HK-2 (cell line): ENCODE results near the gene OR2B2.
A peak's percentile ranks its signal among the peaks of the same experiment; 100 is the strongest.

Experiments
- DNase-seq: peaks from one replicate; pipeline ENCODE4 v3.0.0-alpha.2; 2018; ENCODE audit not compliant: unreplicated experiment

OR2B2 gene

DNA sequence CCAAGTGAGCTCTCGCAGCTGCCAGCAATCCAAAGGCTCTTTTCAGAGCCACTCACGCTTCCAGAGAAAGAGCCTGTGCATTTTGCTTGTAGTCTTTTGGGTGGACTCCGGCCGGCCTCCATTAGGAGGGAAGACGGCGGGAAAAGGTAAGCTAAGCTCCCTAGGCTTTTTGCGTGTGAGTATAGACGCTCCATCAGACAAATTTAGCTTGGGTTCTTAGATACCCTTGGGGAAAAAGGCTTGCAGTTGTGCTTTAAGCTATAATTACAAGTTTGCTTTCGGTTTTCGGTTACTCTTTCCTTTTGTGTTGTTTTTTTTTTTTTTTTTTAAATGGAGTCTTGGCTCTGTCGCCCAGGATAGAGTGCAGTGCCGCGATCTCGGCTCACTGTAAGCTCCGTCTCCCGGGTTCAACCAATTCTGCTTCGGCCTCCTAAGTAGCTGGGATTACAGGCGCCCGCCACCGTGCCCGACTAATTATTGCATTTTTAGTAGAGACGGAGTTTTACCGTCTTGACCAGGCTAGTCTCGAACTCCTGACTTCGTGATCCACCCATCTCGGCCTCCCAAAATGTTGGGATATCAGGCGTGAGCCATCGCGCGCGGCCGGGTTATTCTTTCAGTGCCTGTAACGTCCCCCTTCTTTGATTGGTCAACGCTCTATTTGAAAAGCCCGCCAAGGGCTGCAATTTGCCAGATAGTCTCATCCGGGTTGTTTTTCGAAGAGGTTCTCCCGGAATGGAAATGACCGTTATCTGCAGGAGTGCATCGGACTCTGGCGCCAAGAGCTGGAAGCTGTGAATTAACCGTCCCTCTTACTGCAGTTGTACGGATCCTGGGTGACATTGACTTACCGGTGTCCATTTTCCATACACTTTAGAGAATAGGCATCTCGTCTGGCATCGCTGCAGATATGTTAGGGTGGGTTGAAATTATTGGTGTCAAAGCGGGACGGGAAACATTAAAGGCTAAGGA is 18.1 kb downstream of the OR2B2 start:
- peak; percentile 90 for DNase-seq

DNA sequence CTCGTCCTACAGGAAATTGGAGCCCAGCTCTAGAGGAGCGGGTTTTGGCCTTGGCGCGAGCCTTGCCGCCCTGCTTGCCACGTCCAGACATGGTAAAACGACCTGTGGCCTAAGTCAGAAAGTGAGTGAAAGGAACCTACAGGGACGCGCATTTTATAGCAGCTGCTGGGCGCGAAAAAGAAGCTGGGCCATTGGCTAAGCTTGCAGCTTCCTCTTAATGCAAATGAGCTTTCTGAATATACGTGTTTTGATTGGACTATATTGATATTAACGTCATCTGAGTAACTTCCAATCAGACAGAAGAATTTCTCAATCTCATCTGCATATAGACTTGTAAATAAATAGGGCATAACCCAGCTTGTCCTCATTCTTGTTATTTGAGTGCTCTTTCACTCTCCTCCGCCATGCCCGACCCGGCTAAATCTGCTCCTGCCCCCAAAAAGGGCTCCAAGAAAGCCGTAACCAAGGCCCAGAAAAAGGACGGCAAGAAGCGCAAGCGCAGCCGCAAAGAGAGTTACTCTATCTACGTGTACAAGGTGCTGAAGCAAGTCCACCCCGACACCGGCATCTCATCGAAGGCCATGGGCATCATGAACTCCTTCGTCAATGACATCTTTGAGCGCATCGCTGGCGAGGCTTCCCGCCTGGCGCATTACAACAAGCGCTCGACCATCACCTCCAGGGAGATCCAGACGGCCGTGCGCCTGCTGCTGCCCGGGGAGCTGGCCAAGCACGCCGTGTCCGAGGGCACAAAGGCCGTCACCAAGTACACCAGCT is 18.9 kb downstream of the OR2B2 start:
- peak; percentile 95 for DNase-seq

DNA sequence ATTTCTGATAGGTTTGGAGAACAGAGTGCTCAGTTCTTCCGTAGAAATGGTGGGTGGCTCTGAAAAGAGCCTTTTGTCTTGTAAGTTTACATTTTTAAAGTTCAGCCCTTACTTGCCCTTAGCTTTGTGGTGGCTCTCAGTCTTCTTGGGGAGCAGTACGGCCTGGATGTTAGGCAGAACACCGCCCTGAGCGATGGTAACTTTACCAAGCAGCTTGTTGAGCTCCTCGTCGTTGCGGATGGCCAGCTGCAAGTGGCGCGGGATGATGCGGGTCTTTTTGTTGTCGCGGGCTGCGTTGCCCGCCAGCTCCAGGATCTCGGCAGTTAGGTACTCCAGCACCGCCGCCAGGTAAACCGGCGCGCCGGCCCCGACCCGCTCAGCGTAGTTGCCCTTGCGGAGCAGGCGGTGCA is 19.5 kb downstream of the OR2B2 start:
- DNase-seq, result no peak

DNA sequence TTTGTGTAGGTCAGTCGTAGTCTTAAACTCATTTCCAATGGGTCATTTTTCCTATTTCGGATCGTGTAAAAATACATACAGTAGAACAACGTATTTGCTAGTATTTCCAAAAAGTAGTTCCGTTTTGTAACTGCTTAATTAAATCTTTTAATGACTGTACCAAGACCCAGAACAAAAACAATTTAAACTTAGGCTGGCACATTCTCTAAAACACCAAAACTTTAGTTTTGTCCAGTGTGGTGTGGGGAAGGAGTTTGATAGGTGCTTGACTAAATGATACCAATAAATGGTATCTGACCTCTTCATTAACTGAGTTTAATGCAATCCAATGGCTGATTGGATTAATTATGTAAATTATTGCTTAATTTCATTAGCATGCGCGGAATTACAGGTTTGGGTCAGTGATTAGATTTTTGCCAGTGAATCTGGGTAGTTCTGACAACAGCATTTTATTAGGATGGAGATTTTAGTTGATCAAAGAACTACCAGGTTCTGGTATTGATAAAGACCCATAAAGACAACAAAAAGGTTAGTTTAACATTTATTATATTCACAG is 20.8 kb downstream of the OR2B2 start:
- no peak for DNase-seq

DNA sequence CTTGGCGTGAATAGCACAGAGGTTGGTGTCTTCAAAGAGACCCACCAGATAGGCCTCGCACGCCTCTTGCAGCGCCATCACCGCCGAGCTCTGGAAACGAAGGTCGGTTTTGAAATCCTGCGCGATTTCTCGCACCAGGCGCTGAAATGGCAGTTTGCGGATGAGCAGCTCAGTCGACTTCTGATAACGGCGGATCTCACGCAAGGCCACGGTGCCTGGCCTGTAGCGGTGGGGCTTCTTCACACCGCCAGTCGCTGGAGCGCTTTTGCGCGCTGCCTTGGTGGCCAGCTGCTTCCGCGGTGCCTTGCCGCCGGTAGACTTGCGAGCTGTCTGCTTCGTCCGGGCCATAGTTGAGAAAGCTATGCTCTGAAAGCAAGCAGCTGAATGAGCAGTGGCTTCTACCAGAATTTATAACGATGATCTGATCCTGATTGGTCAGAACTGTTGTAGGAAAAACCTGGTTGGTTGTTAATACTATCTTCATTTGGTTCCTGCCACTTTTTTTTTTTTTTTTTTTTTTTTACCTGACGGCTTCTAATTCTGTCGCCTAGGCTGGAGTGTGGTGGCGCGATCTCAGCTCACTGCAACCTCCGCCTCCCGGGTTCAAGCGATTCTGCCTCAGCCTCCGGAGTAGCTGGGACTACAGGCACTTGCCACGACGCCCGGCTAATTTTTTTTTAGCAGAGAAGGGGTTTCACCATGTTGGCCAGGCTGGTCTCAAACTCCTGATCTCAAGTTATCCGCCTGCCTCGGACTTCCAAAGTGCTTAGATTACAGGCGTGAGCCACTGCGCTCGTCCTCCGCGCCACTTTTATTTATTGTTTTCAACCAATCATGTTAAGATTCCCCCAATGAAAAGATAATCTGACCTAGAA is 21.5 kb downstream of the OR2B2 start:
- DNase-seq, result peak; percentile 69

DNA sequence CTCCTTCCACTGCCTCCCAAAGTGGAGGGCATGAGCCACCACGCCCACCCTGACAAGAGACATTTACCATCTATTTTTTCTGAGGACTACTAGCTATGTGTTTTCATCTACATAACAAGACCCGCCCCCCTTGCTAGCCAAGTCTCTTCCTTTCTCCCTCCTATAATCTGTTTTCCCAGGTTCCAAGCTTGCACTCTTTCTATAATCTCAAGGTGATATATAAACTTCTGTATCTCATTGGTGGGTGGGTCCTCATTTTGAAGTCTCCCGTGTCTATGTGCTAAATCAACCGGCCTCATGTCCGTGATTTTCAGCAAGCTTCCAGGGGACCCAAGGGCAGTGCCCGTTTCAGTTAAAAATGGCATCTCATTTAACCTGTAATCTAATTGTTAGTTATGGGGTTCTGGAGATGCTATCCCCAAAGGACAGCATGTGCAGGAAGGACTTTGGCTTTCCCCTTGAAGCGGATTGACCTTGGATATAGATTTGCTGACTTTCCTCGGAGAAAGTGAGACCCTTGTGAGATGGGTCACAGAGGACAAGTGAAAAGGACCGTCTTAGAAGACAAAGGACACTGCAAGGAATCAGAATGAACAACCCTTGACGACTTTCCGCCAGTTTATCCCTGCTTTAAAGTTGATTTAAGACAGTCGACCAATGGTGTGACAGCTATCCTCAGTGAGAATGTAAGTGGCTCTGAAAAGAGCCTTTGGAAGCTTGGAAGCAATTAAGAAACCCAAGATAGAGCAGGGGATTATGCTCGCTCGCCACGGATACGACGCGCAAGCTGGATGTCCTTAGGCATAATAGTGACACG is 22.4 kb downstream of the OR2B2 start:
- no peak for DNase-seq

DNA sequence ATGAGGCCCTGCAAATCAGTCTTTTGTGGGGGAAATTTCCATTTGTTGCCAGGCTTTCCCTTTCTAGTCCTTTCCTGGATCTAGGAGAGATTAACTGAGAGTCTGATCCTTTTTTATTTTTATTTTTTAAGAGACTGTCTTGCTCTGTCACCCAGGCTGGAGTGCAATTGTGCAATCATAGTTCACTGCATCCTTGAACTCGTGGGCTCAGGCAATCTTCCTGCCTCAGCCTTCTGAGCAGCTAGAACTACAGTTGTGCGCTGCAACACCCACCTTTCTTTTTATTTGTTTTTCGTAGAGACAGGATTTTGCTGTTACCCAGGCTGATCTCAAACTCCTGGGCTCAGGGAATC is 22.9 kb downstream of the OR2B2 start:
- no peak for DNase-seq

DNA sequence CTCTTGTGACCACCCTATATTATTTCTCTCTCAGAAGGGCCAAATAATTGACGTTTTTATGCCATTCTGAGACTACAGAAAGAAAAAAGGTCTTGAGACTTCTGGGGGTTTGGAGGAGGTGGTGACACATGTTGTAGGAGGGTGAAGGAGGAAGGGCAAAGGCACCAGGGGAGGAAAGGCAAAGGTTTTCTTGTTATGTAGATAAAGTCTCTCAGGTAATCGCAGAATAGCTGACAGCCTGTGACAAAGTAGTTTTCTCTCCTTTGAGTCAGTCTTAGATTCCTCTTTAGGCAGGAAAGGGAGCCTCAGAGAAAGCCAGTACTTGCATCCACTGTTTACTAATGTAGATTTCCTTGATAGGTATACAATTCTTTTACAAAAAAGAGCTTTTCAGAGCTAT is 23.6 kb downstream of the OR2B2 start:
- no peak for DNase-seq

DNA sequence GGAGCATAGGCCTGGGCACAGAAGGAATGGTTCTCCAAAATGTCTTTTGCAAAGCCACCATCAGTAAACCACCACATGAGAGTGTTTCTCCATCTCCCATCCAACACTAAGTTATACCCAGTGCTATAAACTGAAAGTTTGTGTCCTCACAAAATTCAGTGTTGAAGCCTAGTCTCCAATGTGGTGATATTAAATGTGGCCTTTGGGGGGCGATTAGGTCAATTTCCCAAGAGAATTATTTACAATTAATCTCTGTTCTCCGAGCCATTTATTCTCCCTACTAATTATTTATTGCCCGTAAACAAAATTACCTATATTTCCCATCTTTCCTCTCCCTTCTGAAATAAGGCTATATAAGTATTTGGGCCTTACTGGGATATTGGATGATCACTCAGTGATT is 26.1 kb downstream of the OR2B2 start:
- DNase-seq, result no peak

DNA sequence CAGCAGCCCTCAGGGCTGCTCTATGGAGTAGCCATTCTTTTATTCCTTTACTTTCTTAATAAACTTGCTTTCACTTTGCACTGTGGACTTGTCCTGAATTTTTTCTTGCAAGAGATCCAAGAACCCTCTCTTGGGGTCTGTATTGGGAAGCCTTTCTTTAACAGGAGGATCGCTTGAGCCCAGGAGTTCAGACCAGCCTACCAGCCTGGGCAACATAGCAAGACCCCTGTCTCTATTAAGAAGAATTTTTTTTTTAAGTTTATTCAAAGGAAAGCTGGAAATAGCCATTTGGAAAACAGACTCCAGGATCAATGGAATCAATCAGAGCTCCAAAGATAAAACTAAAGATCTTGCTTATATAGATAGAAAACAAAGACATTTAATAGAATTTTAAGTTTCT is 29.1 kb downstream of the OR2B2 start:
- no peak for DNase-seq

DNA sequence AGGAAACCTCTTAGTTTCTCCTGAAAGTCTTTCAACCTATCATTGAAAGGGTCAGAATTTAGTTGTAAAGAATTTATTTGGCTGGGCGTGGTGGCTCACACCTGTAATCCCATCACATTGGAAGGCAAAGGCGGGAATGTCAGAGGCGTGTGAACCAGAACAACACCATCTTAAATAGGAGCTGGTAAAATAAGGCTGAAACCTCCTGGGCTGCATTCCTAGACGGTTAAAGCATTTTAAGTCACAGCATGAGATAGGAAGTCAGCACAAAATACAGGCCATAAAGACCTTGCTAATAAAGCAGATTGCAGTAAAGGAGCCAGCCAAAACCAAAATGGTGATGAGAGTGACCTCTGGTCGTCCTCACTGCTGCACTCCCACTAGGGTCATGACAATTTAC is 29.6 kb downstream of the OR2B2 start:
- no peak for DNase-seq

DNA sequence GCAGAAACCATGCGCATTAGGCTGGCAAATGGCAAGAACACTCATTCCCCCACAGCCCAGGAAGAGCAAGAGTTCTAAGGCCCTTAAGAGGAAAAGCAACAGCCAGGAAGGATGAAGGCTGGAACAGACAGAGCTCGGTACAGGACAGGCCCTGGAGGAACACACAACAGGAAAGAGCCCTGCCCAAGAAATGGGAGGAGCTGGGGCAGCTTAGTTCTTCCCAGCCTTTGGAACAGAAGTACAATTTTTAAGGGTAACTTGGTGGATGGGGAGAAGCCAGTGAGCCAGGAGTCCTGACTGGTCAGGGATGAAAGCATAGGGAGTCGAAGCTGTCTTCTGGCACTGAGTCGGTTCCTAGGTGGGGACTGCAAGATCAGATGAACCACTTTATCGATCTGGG is 32.4 kb downstream of the OR2B2 start:
- DNase-seq, result no peak

DNA sequence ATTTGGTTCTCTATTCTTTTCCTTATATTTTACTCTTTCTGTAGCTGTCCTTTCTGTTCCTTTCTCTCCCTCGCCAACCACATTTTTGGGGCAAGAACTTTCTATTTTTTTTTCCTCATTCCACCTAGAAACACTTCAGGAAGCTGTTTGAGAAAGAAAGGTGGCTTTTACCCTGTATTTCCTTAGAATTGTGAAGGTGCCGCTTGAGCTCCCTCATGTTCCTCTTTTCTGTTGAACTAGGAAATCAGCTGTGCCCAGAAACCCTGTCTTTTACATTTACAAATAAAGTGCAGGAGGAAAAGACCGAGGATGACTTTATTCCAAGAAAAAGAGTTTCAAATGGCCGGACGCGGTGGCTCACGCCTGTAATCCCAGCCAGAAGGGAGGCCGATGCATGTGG is 38.2 kb downstream of the OR2B2 start:
- no peak for DNase-seq

DNA sequence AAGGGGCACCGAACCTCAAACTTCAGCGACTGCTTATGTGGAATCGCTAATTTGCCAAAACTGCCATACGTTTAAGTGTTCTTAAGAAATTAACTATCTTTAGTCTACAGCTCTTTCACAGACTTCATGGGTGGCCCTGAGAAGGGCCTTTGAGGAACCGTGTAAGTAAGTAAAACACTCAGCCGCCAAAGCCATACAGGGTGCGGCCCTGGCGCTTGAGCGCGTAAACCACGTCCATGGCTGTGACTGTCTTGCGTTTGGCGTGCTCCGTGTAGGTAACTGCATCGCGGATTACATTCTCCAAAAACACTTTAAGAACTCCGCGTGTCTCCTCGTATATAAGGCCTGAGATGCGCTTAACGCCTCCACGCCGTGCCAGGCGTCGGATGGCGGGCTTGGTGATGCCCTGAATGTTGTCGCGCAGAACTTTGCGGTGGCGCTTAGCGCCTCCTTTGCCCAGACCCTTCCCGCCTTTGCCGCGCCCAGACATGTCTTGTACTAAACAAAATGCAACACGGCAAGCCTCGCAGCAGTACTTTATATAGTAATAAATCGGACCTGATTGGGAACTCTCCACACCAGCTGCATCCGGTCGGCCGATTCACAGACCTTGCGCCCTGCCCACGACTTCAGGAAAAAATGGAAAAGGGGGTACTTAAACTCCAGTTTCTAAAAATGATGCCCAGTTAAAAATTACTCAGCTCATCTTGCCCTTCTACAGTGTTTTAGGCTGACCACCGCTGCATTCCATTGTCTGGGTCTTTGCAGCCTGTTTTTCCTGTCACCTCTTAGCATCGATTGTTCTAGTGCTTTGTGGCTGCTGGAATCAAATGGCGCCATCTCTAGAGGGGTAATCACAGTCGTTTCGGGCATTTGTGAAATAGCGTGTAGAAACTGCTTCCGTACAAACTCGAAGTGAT is 38.9 kb downstream of the OR2B2 start:
- peak; percentile 69 for DNase-seq

DNA sequence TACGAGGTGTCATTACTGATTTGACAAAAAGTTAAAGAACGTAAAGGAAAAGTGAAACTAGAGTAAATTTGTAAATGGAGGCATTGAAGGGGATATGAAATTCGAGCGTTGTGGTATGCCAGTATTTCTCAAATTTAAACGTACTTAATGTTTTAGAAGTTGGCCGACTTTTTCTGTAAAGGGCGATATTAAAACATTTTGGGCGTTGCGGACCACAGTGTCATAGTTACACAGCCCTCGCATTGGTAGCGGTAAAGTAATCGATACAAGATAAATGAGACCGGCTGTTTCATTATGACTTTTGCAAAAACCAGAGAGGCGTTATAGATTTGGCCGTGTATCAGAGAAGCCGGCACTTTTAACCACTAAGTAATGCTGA is 39.6 kb downstream of the OR2B2 start:
- no peak for DNase-seq

DNA sequence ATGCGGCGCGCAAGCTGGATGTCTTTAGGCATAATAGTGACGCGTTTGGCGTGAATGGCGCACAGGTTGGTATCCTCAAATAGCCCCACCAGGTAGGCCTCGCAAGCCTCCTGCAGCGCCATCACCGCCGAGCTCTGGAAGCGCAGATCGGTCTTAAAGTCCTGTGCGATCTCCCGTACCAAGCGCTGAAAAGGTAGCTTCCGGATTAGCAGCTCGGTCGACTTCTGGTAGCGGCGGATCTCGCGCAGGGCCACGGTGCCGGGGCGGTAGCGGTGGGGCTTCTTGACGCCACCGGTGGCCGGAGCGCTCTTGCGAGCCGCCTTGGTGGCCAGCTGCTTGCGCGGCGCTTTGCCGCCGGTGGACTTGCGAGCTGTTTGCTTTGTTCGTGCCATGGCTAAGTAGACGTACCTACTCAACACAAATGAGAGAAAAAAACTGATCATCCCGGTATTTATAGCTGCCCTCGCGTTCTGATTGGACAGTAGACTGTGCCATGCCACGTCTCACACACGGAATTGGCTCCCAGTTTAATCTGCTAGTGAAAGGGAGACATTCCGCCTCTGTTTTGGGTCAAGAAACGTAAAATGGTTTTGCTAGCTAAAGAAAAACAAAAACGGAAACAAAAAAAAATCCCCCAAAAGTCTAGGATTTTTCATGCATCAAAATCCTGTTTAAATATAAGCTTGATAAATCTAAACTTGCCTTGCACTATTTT is 40.1 kb downstream of the OR2B2 start:
- DNase-seq, result peak; percentile 82

DNA sequence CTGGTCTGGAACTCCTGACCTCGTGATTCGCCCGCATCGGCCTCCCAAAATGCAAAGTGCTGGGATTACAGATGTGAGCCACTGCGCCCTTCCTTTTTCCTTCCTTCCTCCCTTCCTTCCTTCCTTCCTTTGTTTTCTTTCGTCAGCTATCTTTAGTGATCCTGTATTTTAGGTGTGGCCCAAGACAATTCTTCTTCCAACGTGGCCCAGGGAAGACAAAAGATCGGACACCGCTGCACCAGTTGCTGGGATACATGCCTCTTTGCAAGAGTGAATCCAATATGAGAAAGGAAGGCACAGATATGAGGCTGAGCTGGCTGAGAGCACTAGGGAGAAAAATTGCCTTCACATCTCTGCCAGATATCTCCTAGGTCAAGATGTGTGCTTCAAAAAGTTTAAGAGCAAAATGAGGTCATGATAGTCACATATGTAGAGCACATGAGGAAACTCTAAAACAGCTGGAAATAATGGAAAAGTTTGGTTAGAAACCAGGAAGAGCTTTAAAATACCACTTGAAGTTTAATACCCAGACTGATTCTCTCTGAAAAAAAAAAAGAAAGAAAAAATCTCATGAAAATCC is 41.8 kb downstream of the OR2B2 start:
- DNase-seq, result no peak

DNA sequence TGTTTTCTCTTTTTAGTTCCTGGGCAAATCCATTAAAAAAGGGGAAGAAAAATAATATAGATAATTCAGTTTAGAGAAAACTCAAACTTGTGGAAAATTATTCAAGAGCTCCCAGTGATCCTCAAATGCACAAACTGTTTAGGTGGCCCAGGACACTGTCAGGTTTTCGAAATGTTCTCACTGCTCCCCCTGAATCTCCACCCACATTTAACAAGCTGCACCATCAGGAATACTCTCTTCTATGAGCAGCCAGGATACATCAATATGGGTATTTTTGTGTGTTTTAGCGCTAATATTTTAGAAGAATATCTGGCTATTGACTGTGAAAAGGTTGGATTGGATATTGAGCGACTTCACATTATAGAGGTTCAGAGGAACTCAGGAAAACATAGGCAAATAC is 43.9 kb downstream of the OR2B2 start:
- DNase-seq, result no peak

DNA sequence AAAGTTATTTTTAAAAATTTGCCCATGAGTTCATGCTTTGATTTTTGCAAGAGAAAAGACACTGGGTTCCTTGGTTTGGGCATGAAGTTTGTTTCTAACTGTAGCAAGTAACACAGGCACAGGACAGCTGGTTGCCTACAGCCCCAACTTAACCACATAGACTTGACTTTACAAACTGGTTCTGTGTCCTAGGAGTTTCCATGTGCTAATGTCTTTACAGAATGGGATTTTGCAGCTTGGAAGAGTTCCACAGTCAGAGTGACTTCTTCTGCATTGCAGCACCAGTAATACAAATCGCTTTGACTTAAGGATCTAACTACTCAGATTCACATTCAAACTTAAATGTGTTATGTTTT is 44.3 kb downstream of the OR2B2 start:
- DNase-seq, result no peak
